ENCODE data around the gene PRKAR2A. TPM values are rescaled to one million over a fixed set of nuclear protein-coding genes. Genes with fewer than 3 reads are reported as not detected.
A peak's percentile ranks its signal among the peaks of the same experiment; 100 is the strongest.
"Not testable (repeated sequence)": the region's sequence is repeated elsewhere in the genome, so short reads cannot be mapped to it uniquely, and the experiment has no call there.

Gene PRKAR2A
- total RNA-seq, 1 donor: 26.1 TPM

GRCh38 chr3:48855681-48856447, 8.2 kb upstream of the PRKAR2A start:
- H3K9me3 ChIP-seq (ENCODE audit: low read depth, low read length): no peaks in the 10 kb centered on the region
- no peaks in the 10 kb centered on the region for H3K27me3 ChIP-seq (ENCODE audit: insufficient read depth, low read length)
- no peak overlapping the region for H3K4me3 ChIP-seq (ENCODE audit: low read length)
- peaks cover 6% of the 10 kb centered on the region for H3K4me1 ChIP-seq (ENCODE audit: insufficient read depth, low read length)

- H3K4me3 ChIP-seq (ENCODE audit: low read length): no peak overlapping the region
- no peaks in the 10 kb centered on the region for H3K27me3 ChIP-seq (ENCODE audit: insufficient read depth, low read length)
- H3K4me1 ChIP-seq (ENCODE audit: insufficient read depth, low read length): peaks cover 15% of the 10 kb centered on the region
- H3K9me3 ChIP-seq (ENCODE audit: low read depth, low read length): no peaks in the 10 kb centered on the region
Measured at GRCh38 chr3:48852151-48852550, 4.5 kb upstream of the PRKAR2A start.

GRCh38 chr3:48851407-48851806, 3.7 kb upstream of the PRKAR2A start:
- Histone ChIP-seq H3K9me3 (ENCODE audit: low read depth, low read length) (no peaks in the 10 kb centered on the region), H3K27me3 (ENCODE audit: insufficient read depth, low read length) (no peaks in the 10 kb centered on the region)

GRCh38 chr3:48848816-48849515, 1.3 kb upstream of the PRKAR2A start:
- peaks cover 34% of the 10 kb centered on the region for H3K4me1 ChIP-seq (ENCODE audit: insufficient read depth, low read length)
- H3K27me3 ChIP-seq (ENCODE audit: insufficient read depth, low read length): no peaks in the 10 kb centered on the region
- no peak overlapping the region for H3K4me3 ChIP-seq (ENCODE audit: low read length)
- H3K9me3 ChIP-seq (ENCODE audit: low read depth, low read length): no peaks in the 10 kb centered on the region

More at GRCh38 chr3:48851407-48851806, 3.7 kb upstream of the PRKAR2A start:
- peaks cover 23% of the 10 kb centered on the region for H3K4me1 ChIP-seq (ENCODE audit: insufficient read depth, low read length)
- no peak overlapping the region for H3K4me3 ChIP-seq (ENCODE audit: low read length)

GRCh38 chr3:48847053-48847503, 596 bp downstream of the PRKAR2A start:
- Histone ChIP-seq H3K9me3 (ENCODE audit: low read depth, low read length) (no peaks in the 10 kb centered on the region), H3K4me3 (ENCODE audit: low read length) (peak overlapping the region; percentile 80), H3K4me1 (ENCODE audit: insufficient read depth, low read length) (peaks cover 31% of the 10 kb centered on the region), H3K27me3 (ENCODE audit: insufficient read depth, low read length) (no peaks in the 10 kb centered on the region)

GRCh38 chr3:48845170-48845569, 2.5 kb downstream of the PRKAR2A start:
- H3K4me3 ChIP-seq (ENCODE audit: low read length): no peak overlapping the region
- H3K27me3 ChIP-seq (ENCODE audit: insufficient read depth, low read length): no peaks in the 10 kb centered on the region
- no peaks in the 10 kb centered on the region for H3K9me3 ChIP-seq (ENCODE audit: low read depth, low read length)
- H3K4me1 ChIP-seq (ENCODE audit: insufficient read depth, low read length): peaks cover 31% of the 10 kb centered on the region

- no peaks in the 10 kb centered on the region for H3K4me1 ChIP-seq (ENCODE audit: insufficient read depth, low read length)
- no peak overlapping the region for H3K4me3 ChIP-seq (ENCODE audit: low read length)
- no peaks in the 10 kb centered on the region for H3K9me3 ChIP-seq (ENCODE audit: low read depth, low read length)
Measured at GRCh38 chr3:48837163-48837562, 10.5 kb downstream of the PRKAR2A start.

GRCh38 chr3:48835650-48836366, 11.9 kb downstream of the PRKAR2A start:
- Histone ChIP-seq H3K27me3 (ENCODE audit: insufficient read depth, low read length) (no peaks in the 10 kb centered on the region), H3K4me3 (ENCODE audit: low read length) (no peak overlapping the region), H3K9me3 (ENCODE audit: low read depth, low read length) (no peaks in the 10 kb centered on the region), H3K4me1 (ENCODE audit: insufficient read depth, low read length) (no peaks in the 10 kb centered on the region)

More at GRCh38 chr3:48837163-48837562, 10.5 kb downstream of the PRKAR2A start:
- H3K27me3 ChIP-seq (ENCODE audit: insufficient read depth, low read length): no peaks in the 10 kb centered on the region

- H3K4me1 ChIP-seq (ENCODE audit: insufficient read depth, low read length): no peaks in the 10 kb centered on the region
- no peaks in the 10 kb centered on the region for H3K9me3 ChIP-seq (ENCODE audit: low read depth, low read length)
- H3K27me3 ChIP-seq (ENCODE audit: insufficient read depth, low read length): no peaks in the 10 kb centered on the region
- H3K4me3 ChIP-seq (ENCODE audit: low read length): no peak overlapping the region
Measured at GRCh38 chr3:48832684-48833083, 15.0 kb downstream of the PRKAR2A start.

GRCh38 chr3:48830715-48831114, 17.0 kb downstream of the PRKAR2A start:
- Histone ChIP-seq H3K4me1 (ENCODE audit: insufficient read depth, low read length) (no peaks in the 10 kb centered on the region), H3K4me3 (ENCODE audit: low read length) (no peak overlapping the region), H3K9me3 (ENCODE audit: low read depth, low read length) (no peaks in the 10 kb centered on the region), H3K27me3 (ENCODE audit: insufficient read depth, low read length) (no peaks in the 10 kb centered on the region)

- not testable (repeated sequence) for H3K27me3 ChIP-seq (ENCODE audit: insufficient read depth, low read length); H3K9me3 ChIP-seq (ENCODE audit: low read depth, low read length); H3K4me1 ChIP-seq (ENCODE audit: insufficient read depth, low read length); H3K4me3 ChIP-seq (ENCODE audit: low read length)
Measured at GRCh38 chr3:48829525-48829924, 18.1 kb downstream of the PRKAR2A start.

- not testable (repeated sequence) for H3K9me3 ChIP-seq (ENCODE audit: low read depth, low read length); H3K4me1 ChIP-seq (ENCODE audit: insufficient read depth, low read length); H3K4me3 ChIP-seq (ENCODE audit: low read length); H3K27me3 ChIP-seq (ENCODE audit: insufficient read depth, low read length)
Measured at GRCh38 chr3:48827874-48828273, 19.8 kb downstream of the PRKAR2A start.

GRCh38 chr3:48826451-48826850, 21.2 kb downstream of the PRKAR2A start:
- Histone ChIP-seq H3K4me1 (ENCODE audit: insufficient read depth, low read length) (no peaks in the 10 kb centered on the region), H3K27me3 (ENCODE audit: insufficient read depth, low read length) (no peaks in the 10 kb centered on the region), H3K4me3 (ENCODE audit: low read length) (no peak overlapping the region), H3K9me3 (ENCODE audit: low read depth, low read length) (no peaks in the 10 kb centered on the region)

GRCh38 chr3:48820612-48821324, 26.9 kb downstream of the PRKAR2A start:
- Histone ChIP-seq H3K9me3 (ENCODE audit: low read depth, low read length) (no peaks in the 10 kb centered on the region), H3K4me3 (ENCODE audit: low read length) (no peak overlapping the region), H3K27me3 (ENCODE audit: insufficient read depth, low read length) (no peaks in the 10 kb centered on the region), H3K4me1 (ENCODE audit: insufficient read depth, low read length) (no peaks in the 10 kb centered on the region)
